Hematopoietic multipotent progenitor cell treated with erythropoietin and hydrocortisone succinate and interleukin-3 and kit ligand, for 6 days (in vitro differentiated cells): ENCODE results near the gene ALK.
"Not testable (repeated sequence)": the region's sequence is repeated elsewhere in the genome, so short reads cannot be mapped to it uniquely, and the experiment has no call there.

Experiments used
- DNase-seq: peaks from one replicate; pipeline ENCODE4 v3.0.0-alpha.2; 2015

Gene ALK

GRCh38 chr2:29253026-29253425 is 668.4 kb downstream of the ALK start:
- DNase-seq = no peak

- DNase-seq = no peak
These were observed 670.0 kb downstream of the ALK start for GRCh38 chr2:29251406-29251805.

GRCh38 chr2:29250977-29251376 is 670.4 kb downstream of the ALK start:
- no peak for DNase-seq

- no peak for DNase-seq
These were observed 671.6 kb downstream of the ALK start for GRCh38 chr2:29249666-29250253.

- DNase-seq = no peak
These were observed 674.0 kb downstream of the ALK start for GRCh38 chr2:29247336-29247914.

GRCh38 chr2:29246383-29247300 is 674.7 kb downstream of the ALK start:
- DNase-seq = no peak

GRCh38 chr2:29245742-29246382 is 675.5 kb downstream of the ALK start:
- DNase-seq = no peak

- DNase-seq = not testable (repeated sequence)
These were observed 676.2 kb downstream of the ALK start for GRCh38 chr2:29245035-29245741.

GRCh38 chr2:29242621-29243375 is 678.6 kb downstream of the ALK start:
- DNase-seq = no peak

GRCh38 chr2:29241955-29242565 is 679.3 kb downstream of the ALK start:
- DNase-seq = no peak

- DNase-seq = no peak
These were observed 680.0 kb downstream of the ALK start for GRCh38 chr2:29241341-29241740.

GRCh38 chr2:29240601-29241000 is 680.8 kb downstream of the ALK start:
- DNase-seq = no peak

GRCh38 chr2:29239209-29239960 is 682.0 kb downstream of the ALK start:
- DNase-seq = no peak

GRCh38 chr2:29238497-29238896 is 682.9 kb downstream of the ALK start:
- peak; percentile 54 for DNase-seq

GRCh38 chr2:29236074-29236473 is 685.3 kb downstream of the ALK start:
- DNase-seq = no peak

- no peak for DNase-seq
These were observed 686.0 kb downstream of the ALK start for GRCh38 chr2:29235411-29235810.

GRCh38 chr2:29233428-29233827 is 688.0 kb downstream of the ALK start:
- no peak for DNase-seq

- DNase-seq = no peak
These were observed 689.3 kb downstream of the ALK start for GRCh38 chr2:29232041-29232440.

- no peak for DNase-seq
These were observed 691.7 kb downstream of the ALK start for GRCh38 chr2:29229640-29230039.

GRCh38 chr2:29228947-29229346 is 692.4 kb downstream of the ALK start:
- DNase-seq = no peak
